Tibial nerve (tissue), 4 donors: ENCODE results near the gene SAMSN1. TPM values are rescaled to one million over a fixed set of nuclear protein-coding genes. Genes with fewer than 3 reads are reported as not detected.
"Not testable (repeated sequence)": the region's sequence is repeated elsewhere in the genome, so short reads cannot be mapped to it uniquely, and the experiment has no call there.

Experiments
- DNase-seq, 2 donors: peaks; one replicate each; pipeline ENCODE4 v3.0.0-alpha.2; 2019; ENCODE audit warnings: low spot score in 2 of 2
- H3K27ac ChIP-seq, 4 donors: fragments of 200-600 bp; sonication (generic) in 3 of 4; one replicate each; pipeline ENCODE4 v1.5.1; 2017 to 2019; ENCODE audit warnings: mild to moderate bottlenecking in 1 of 4
- H3K27me3 ChIP-seq, 2 donors: fragments of 200-600 bp; sonication (generic) in 1 of 2; one replicate each; pipeline versions ENCODE4 v1.5.1 to v1.6.0; 2017 to 2019
- H3K36me3 ChIP-seq, 3 donors: fragments of 200-600 bp; sonication (generic); one replicate each; pipeline ENCODE4 v1.5.1; 2018 to 2019
- H3K4me1 ChIP-seq, 4 donors: fragments of 200-600 bp; sonication (generic) in 3 of 4; one replicate each; pipeline ENCODE4 v1.5.1; 2017 to 2019
- H3K4me3 ChIP-seq, 4 donors: fragments of 200-600 bp; sonication (generic) in 3 of 4; one replicate each; pipeline ENCODE4 v1.5.1; 2017 to 2019; ENCODE audit warnings: mild to moderate bottlenecking in 1 of 4, moderate library complexity in 1 of 4
- H3K9me3 ChIP-seq, 4 donors: fragments of 200-600 bp; sonication (generic) in 3 of 4; one replicate each; pipeline ENCODE4 v1.5.1; 2017 to 2019
- EP300 ChIP-seq, 2 donors: sonication (generic); formaldehyde crosslinking; IDR thresholded peaks; one replicate each; pipeline ENCODE4 v1.6.1; 2017; ENCODE audit warnings: antibody characterized with exemption in 2 of 2, mild to moderate bottlenecking in 1 of 2
- POLR2A ChIP-seq, 2 donors: fragments of 450-650 bp; IDR thresholded peaks; one replicate each; pipeline ENCODE4 v1.6.1; 2017; ENCODE audit warnings: antibody characterized with exemption in 2 of 2, mild to moderate bottlenecking in 2 of 2, moderate library complexity in 2 of 2
- WGBS, 2 donors: methylation state at CpG; one replicate each; pipeline ENCODE4 v1.1.5; 2018; 5-methylcytosine and 5-hydroxymethylcytosine counted together
- total RNA-seq, 4 donors: library from RNA; depleted of rRNA; stranded (reverse); fragments of >200 nt; gene quantifications; one replicate each; pipeline ENCODE4 v1.1.0, GENCODE V29; 2016
- TF ChIP-seq, protein P1 (sequence below), 5 experiments: fragments of 200-600 bp in 3 of 5; fragments of 450-650 bp in 2 of 5; sonication (generic) in 3 of 5; IDR thresholded peaks; one replicate each; pipeline ENCODE4 v1.5.1; 2016 to 2019; ENCODE audit warnings: antibody characterized with exemption in 5 of 5, mild to moderate bottlenecking in 3 of 5, moderate library complexity in 2 of 5

SAMSN1 gene
- total RNA-seq, 4 donors from 2014 or later: 2.9 to 13.5 (median 7.6) TPM

- no peaks in the 10 kb centered on the region for H3K4me1 ChIP-seq
- DNase-seq: no peak
- 79 to 81% methylated on average over 3 of the region's 3 CpGs for WGBS, 2 donors
- no peaks in the 10 kb centered on the region for H3K27me3 ChIP-seq
- TF ChIP-seq POLR2A (IDR thresholded peaks at IDR 0.05) (no peak), EP300 (IDR thresholded peaks at IDR 0.05) (no peak)
- TF ChIP-seq, protein P1, sequence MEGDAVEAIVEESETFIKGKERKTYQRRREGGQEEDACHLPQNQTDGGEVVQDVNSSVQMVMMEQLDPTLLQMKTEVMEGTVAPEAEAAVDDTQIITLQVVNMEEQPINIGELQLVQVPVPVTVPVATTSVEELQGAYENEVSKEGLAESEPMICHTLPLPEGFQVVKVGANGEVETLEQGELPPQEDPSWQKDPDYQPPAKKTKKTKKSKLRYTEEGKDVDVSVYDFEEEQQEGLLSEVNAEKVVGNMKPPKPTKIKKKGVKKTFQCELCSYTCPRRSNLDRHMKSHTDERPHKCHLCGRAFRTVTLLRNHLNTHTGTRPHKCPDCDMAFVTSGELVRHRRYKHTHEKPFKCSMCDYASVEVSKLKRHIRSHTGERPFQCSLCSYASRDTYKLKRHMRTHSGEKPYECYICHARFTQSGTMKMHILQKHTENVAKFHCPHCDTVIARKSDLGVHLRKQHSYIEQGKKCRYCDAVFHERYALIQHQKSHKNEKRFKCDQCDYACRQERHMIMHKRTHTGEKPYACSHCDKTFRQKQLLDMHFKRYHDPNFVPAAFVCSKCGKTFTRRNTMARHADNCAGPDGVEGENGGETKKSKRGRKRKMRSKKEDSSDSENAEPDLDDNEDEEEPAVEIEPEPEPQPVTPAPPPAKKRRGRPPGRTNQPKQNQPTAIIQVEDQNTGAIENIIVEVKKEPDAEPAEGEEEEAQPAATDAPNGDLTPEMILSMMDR (IDR thresholded peaks at IDR 0.05): no peak
- no peak overlapping the region for H3K4me3 ChIP-seq
- H3K27ac ChIP-seq: no peak overlapping the region
- H3K36me3 ChIP-seq: no peaks in the 10 kb centered on the region
- no peaks in the 10 kb centered on the region for H3K9me3 ChIP-seq
Observed at GRCh38 chr21:14547834-14548513, 1.9 kb upstream of the SAMSN1 start.

GRCh38 chr21:14546719-14547118 lies 604 bp upstream of the SAMSN1 start:
- not testable (repeated sequence) for H3K27ac ChIP-seq, H3K36me3 ChIP-seq, H3K4me1 ChIP-seq, H3K9me3 ChIP-seq, H3K27me3 ChIP-seq, DNase-seq, H3K4me3 ChIP-seq
- WGBS, 2 donors: 95 to 97% methylated on average over 7 of the region's 7 CpGs

GRCh38 chr21:14543983-14544382 lies 2.1 kb downstream of the SAMSN1 start:
- TF ChIP-seq, protein P1 (IDR thresholded peaks at IDR 0.05): no peak
- TF ChIP-seq POLR2A (IDR thresholded peaks at IDR 0.05): no peak
- no peak for TF ChIP-seq EP300 (IDR thresholded peaks at IDR 0.05)
- H3K27ac ChIP-seq: peak overlapping the region in 1 of 4 donors; percentile 15

GRCh38 chr21:14542638-14543037 lies 3.5 kb downstream of the SAMSN1 start:
- TF ChIP-seq POLR2A (IDR thresholded peaks at IDR 0.05): no peak
- TF ChIP-seq, protein P1 (IDR thresholded peaks at IDR 0.05): no peak
- TF ChIP-seq EP300 (IDR thresholded peaks at IDR 0.05): no peak
- H3K4me1 ChIP-seq: no peaks in the 10 kb centered on the region
- no peaks in the 10 kb centered on the region for H3K36me3 ChIP-seq
- peak overlapping the region in 3 of 4 donors; percentile 18 to 55 (median 46) for H3K27ac ChIP-seq
- no peak for DNase-seq
- no peak overlapping the region for H3K4me3 ChIP-seq
- H3K9me3 ChIP-seq: no peaks in the 10 kb centered on the region
- no peaks in the 10 kb centered on the region for H3K27me3 ChIP-seq

More at GRCh38 chr21:14543983-14544382, 2.1 kb downstream of the SAMSN1 start:
- Histone ChIP-seq H3K36me3 (no peaks in the 10 kb centered on the region), H3K27me3 (no peaks in the 10 kb centered on the region), H3K9me3 (no peaks in the 10 kb centered on the region), H3K4me3 (peak overlapping the region in 2 of 4 donors; percentile 8 to 18), H3K4me1 (no peaks in the 10 kb centered on the region)
- no peak for DNase-seq
- WGBS, 2 donors: 87 to 89% methylated on average over 5 of the region's 5 CpGs

DNA sequence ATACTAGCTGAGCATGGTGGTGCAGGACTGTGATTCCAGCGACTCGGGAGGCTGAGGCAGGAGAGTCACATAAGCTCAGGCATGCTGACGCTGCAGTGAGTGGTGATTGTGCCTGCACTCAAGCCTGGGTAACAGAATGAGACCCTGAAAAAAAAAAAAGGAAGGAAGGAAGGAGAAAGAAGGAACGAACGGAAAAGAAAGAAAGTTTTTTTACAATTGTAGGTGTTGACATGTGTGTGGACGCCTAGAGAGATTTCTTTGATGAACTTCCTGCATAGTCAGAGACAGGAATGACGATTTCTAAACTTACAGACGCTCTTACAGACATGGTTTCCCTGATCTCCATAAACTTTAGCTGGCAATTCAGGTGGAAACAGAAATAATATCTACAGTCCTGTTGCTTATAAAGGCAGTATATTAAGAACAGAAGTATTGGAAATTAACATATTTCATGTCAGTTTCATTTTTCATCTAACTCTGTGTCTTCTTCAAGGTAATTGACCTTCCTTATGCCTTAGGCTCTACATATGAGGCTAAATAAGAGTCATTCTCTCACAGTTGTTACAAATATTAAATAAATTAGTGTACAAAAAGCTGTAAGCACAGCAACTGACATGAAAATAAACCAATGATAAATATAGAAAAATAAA lies 4.1 kb downstream of the SAMSN1 start:
- Histone ChIP-seq H3K4me1 (no peaks in the 10 kb centered on the region), H3K27ac (peak overlapping the region in 2 of 4 donors; percentile 46 to 55), H3K27me3 (no peaks in the 10 kb centered on the region), H3K36me3 (no peaks in the 10 kb centered on the region), H3K9me3 (no peaks in the 10 kb centered on the region), H3K4me3 (peak overlapping the region in 1 of 4 donors; percentile 9)
- WGBS, 2 donors: 55 to 61% methylated on average over 8 of the region's 8 CpGs
- DNase-seq: no peak
- TF ChIP-seq POLR2A (IDR thresholded peaks at IDR 0.05) (no peak), EP300 (IDR thresholded peaks at IDR 0.05) (no peak)
- TF ChIP-seq, protein P1 (IDR thresholded peaks at IDR 0.05): no peak
